GM19240 (cell line): ENCODE data around the gene ZNF444.

ENCODE experiments used
- DNase-seq: peaks from one replicate; pipeline ENCODE4 v3.0.0; 2011; ENCODE audit warnings: low spot score; ENCODE audit not compliant: insufficient read length

ZNF444 gene

GRCh38 chr19:56121180-56122167 lies 19.6 kb upstream of the ZNF444 start, which contains the start of gene ZNF787:
Gene ZNF787, minus strand, starts transcription at chr19:56121295. Its CDS starts 18,078 bp downstream, at chr19:56103217.
- peak; percentile 96 for DNase-seq

GRCh38 chr19:56123266-56123891 lies 17.7 kb upstream of the ZNF444 start:
- DNase-seq, result no peak

- no peak for DNase-seq
Measured at GRCh38 chr19:56124578-56124977, 16.5 kb upstream of the ZNF444 start.

GRCh38 chr19:56125806-56126590 lies 15.1 kb upstream of the ZNF444 start:
- no peak for DNase-seq

- DNase-seq, result no peak
Measured at GRCh38 chr19:56126983-56127780, 13.9 kb upstream of the ZNF444 start.

- DNase-seq, result no peak
Measured at GRCh38 chr19:56130006-56130405, 11.1 kb upstream of the ZNF444 start.

- DNase-seq, result no peak
Measured at GRCh38 chr19:56131651-56132050, 9.4 kb upstream of the ZNF444 start.

GRCh38 chr19:56132316-56132822 lies 8.7 kb upstream of the ZNF444 start:
- DNase-seq, result no peak

GRCh38 chr19:56133858-56134653 lies 7.0 kb upstream of the ZNF444 start:
- no peak for DNase-seq

- DNase-seq, result no peak
Measured at GRCh38 chr19:56134654-56134921, 6.5 kb upstream of the ZNF444 start.

GRCh38 chr19:56136362-56136761 lies 4.7 kb upstream of the ZNF444 start:
- DNase-seq, result no peak

GRCh38 chr19:56137405-56137804 lies 3.7 kb upstream of the ZNF444 start:
- DNase-seq, result no peak

- DNase-seq, result no peak
Measured at GRCh38 chr19:56138069-56138468, 3.0 kb upstream of the ZNF444 start.

- no peak for DNase-seq
Measured at GRCh38 chr19:56139847-56140582, 1.1 kb upstream of the ZNF444 start.

GRCh38 chr19:56141417-56141993 lies 418 bp downstream of the ZNF444 start:
- DNase-seq, result no peak

GRCh38 chr19:56142087-56142787 lies 1.1 kb downstream of the ZNF444 start:
- no peak for DNase-seq

- DNase-seq, result no peak
Measured at GRCh38 chr19:56142897-56143434, 1.9 kb downstream of the ZNF444 start.

GRCh38 chr19:56144376-56144775 lies 3.3 kb downstream of the ZNF444 start:
- no peak for DNase-seq
